Astrocyte of the spinal cord (primary cell): Measurements from ENCODE around the gene HMGB4.
A peak's percentile ranks its signal among the peaks of the same experiment; 100 is the strongest.

Experiments used
- DNase-seq: peaks from one replicate; pipeline ENCODE4 v3.0.0; 2011; ENCODE audit warnings: low read depth, low spot score
- H3K4me3 ChIP-seq: 2 replicates; pipeline ENCODE4 v1.5.1; 2011; ENCODE audit warnings: low read depth, mild to moderate bottlenecking, low read length, moderate library complexity
- CTCF ChIP-seq: IDR thresholded peaks from 2 replicates; pipeline ENCODE4 v1.5.1; 2012; ENCODE audit warnings: low read depth, mild to moderate bottlenecking, low read length, inconsistent platforms
- in situ Hi-C: cut with HindIII; loops from 2 replicates; pipeline ENCODE4 v1.10.0; 2017; ENCODE audit warnings: low sequenced_read_pairs

Gene HMGB4

GRCh38 chr1:33897092-33897725 is 33.3 kb downstream of the HMGB4 start:
- H3K4me3 ChIP-seq = no peak overlapping the region
- DNase-seq = no peak
- in situ Hi-C loops = no loop called here
- TF ChIP-seq CTCF = no peak

- in situ Hi-C loops = no loop called here
- no peak overlapping the region for H3K4me3 ChIP-seq
- DNase-seq = no peak
- TF ChIP-seq CTCF = no peak
These were observed 34.5 kb downstream of the HMGB4 start for GRCh38 chr1:33898406-33898805.

- DNase-seq = no peak
- no peak for TF ChIP-seq CTCF
- in situ Hi-C loops = no loop called here
These were observed 35.0 kb downstream of the HMGB4 start for GRCh38 chr1:33898881-33899280.

GRCh38 chr1:33899746-33900145 is 35.9 kb downstream of the HMGB4 start:
- in situ Hi-C loops = no loop called here
- no peak overlapping the region for H3K4me3 ChIP-seq
- no peak for DNase-seq
- no peak for TF ChIP-seq CTCF

More at GRCh38 chr1:33898881-33899280, 35.0 kb downstream of the HMGB4 start:
- no peak overlapping the region for H3K4me3 ChIP-seq

GRCh38 chr1:33902486-33903209 is 38.8 kb downstream of the HMGB4 start:
- no peak for DNase-seq
- TF ChIP-seq CTCF = no peak
- no peak overlapping the region for H3K4me3 ChIP-seq
- in situ Hi-C loops = no loop called here

GRCh38 chr1:33903210-33903589 is 39.3 kb downstream of the HMGB4 start:
- no peak for TF ChIP-seq CTCF
- no peak overlapping the region for H3K4me3 ChIP-seq
- DNase-seq = peak; percentile 18
- in situ Hi-C loops = no loop called here
